Myocyte (in vitro differentiated cells): ENCODE results near the gene DERL3. TPM values are rescaled to one million over a fixed set of nuclear protein-coding genes. Genes with fewer than 3 reads are reported as not detected.

ENCODE experiments used
- DNase-seq: peaks from one replicate; pipeline ENCODE4 v3.0.0-alpha.2; 2012; ENCODE audit warnings: low read depth
- total RNA-seq: library from RNA; depleted of rRNA; stranded (reverse); fragments of >200 nt; gene quantifications from 2 replicates; pipeline ENCODE4 v1.2.3, GENCODE V29; 2014

DERL3 gene
- total RNA-seq, 1 donor from 2014 or later, result 4.6 TPM

DNA sequence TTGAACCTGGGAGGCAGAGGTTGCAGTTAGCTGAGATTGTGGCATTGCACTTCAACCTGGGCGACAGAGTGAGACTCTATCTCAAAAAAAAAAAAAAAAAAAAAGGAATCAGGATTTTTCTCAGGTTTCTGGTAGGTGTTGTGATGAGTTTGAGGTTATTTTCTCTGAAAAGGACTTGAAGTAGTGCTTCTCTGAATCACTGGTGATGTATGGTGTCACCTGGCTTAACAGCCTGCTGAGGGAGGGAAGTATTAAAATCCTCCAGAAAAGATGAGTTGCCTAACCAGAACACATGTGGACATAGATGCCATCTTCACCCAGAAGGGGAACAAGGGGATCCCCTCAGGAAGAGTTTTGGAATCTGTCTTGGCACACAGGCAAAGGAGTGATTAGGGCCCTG lies 32.0 kb downstream of the DERL3 start:
- no peak for DNase-seq

DNA sequence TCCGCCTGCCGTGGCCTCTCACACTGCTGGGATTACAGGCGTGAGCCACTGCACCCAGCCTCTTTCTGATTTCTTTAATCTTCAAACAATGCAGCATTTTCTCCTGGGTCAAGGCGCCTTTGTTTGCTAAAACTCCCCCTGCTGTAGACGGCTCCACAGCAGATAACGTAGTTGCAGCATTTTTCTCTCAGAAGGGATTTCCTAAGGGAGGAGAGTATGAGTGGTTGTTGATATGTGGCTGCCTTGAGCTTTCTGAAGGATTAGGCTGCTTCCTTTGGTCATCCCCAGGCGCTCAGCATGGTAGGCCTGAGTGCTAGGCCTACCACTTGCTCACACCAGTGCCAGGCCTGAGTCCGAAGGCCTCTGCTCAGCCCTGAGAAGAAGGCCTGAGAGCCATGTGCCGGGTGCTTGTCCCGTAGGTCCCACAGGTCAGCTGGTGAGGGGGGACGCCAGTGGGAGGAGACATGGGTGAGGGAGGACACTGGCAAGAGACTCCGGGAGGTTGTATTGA lies 34.0 kb downstream of the DERL3 start:
- DNase-seq, result no peak

DNA sequence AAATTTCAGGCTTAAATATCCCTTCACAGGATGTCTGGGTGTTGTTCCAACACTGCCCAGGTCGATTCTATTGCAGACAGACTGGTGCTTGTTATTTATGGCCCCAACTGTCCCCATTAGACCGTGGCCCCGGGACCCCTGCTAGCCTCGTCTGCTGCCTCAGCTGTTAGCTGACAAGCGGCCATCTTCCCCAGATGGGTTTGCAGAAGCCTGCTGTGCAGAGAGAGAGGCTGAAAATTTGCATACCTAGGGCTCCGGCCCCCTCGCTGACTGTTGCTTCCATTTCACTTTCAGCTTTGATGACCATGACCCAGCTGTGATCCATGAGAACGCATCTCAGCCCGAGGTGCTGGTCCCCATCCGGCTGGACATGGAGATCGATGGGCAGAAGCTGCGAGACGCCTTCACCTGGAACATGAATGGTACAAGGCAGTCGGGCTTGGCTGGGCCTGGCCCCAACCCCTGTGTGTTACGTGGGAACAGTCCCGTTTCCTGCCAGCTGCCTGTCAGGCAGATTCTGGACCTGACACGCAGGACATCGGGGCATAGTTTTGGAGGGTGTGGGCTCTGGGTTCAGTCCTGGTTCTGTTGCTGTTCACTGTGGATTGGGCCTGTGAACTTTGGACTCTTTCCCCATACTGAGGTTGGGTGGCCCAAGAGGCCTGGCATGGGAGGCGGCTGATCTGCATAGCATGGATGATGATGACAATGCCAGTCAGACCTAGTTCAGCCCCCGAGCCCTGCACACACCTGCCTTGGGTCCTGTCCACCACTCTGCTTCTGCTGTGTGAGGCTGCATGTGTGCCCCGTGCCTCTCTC lies 35.6 kb downstream of the DERL3 start:
- DNase-seq, result no peak

DNA sequence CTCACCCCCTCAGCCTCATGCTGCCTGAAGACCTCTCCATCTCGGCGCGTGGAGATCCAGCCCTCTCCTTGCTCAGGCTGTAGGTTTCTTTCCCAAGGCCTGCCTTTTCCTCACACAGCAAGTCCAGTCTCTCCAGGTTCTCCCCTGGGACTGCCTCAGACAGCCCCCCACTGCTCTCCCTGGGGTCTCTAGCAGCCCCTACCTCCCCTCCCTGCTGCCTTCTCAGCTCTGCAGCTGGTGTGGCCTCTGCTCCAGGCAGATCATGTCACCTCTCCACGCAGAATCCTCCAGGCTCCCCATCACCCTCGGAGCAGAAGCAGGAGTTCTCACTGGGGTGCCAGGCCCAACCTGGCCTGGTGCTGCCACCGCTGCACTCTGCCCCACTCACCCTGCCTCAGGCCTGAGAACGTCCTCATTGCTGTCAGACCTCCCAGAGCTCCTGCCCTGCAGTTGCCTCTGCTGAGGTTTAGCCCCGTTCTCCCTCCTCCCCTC lies 36.9 kb downstream of the DERL3 start:
- no peak for DNase-seq

DNA sequence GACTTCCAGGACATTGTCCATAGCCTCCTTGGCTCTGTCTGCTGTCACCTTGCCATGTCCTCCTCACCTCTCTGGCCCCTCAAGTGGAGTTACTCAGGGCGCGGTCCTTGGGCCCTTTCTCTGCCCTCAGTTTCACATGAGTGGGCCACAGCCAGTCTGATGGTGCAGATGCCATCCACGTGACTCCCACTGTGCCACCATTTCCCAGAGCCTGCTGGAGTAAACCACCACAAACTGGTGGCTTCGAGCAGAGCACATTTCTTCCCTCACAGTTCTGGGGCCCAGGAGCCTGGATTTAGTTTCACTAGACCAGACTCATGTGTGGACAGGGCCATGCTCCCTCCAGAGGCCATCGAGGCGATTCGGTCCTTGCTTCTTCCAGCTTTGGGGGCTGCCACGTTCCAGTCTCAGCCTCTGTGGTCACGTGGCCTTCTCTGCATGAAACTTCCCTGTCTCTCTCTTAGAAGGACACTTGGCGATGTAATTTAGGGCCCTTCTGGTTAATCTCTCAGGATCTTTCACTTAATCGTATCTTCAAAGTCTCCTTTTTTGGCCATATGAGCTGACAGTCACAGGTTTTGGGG lies 37.5 kb downstream of the DERL3 start:
- DNase-seq, result no peak

DNA sequence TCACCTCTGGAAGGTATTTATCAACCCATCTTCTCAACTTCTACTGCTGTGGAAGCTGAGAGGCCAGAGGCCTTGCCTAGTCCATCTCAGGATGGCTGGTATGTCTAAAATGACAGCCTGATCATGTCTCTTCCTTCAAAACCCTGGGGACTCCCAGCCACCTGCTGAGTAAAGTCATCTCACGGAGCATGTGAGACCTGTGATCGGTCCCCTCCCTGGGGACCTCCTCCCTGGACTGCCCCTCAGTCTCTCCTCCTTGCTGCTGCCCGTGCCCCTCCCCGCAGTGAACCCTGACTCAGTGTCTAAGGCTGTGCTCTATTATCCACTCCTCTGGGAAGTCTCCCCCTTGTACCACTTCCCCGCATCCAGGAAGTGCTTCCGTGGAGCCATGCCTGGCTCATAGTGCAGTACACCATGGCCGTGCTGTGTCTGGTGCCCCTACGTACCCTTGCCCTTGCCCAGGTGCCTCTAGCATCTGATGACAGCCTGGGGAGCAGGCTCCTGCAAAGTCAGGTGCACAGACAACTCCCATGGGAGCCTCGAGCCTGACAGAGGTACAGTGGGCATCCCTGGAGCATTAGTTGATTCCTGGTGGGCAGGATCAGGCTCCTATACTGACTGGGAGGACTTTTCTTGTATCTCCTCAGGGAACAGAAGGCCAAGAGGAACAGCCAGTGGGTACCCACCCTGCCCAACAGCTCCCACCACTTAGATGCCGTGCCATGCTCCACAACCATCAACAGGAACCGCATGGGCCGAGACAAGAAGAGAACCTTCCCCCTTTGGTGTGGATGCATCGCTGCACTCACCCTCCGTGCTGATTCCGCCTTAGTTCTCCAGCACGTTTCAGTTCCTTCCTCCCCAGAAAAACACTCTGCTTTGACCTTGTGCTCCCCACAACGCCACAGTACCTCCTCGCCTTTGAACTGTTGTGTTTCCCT lies 38.2 kb downstream of the DERL3 start:
- no peak for DNase-seq

DNA sequence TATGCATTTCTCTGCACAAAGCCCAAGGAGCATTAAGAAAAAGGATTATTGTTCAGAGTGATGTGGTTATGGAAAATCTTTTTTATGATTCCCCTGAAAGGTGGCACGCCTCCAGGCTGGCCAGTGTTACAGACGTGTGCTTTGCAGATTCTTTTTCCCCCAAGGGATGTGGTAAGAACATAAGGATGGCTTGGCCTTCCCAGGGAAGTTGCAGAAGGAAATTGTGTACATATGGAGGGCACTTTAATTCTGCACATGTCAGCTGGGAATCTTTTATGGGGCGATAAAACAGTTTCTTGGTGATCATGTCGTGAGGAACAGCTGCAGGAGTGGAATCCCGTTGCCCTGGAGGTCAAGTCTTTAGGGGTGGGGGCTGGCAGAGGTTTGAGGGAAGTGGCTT lies 42.3 kb downstream of the DERL3 start:
- peak; percentile 43 for DNase-seq

DNA sequence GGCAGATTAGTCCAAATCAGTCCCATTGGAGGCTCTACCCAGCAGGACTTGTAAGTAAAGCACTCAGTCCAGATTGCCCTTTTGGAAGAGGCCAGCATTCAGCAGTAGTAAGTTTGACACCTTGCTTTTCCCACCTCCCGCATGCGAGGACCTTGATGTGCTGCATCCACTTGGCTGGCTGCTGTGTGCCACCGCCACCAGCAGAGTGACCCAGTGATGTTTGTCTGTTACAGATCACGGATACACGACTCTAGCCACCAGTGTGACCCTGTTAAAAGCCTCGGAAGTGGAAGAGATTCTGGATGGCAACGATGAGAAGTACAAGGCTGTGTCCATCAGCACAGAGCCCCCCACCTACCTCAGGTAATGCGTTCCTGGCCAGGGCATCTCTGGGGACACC lies 45.5 kb downstream of the DERL3 start:
- no peak for DNase-seq

DNA sequence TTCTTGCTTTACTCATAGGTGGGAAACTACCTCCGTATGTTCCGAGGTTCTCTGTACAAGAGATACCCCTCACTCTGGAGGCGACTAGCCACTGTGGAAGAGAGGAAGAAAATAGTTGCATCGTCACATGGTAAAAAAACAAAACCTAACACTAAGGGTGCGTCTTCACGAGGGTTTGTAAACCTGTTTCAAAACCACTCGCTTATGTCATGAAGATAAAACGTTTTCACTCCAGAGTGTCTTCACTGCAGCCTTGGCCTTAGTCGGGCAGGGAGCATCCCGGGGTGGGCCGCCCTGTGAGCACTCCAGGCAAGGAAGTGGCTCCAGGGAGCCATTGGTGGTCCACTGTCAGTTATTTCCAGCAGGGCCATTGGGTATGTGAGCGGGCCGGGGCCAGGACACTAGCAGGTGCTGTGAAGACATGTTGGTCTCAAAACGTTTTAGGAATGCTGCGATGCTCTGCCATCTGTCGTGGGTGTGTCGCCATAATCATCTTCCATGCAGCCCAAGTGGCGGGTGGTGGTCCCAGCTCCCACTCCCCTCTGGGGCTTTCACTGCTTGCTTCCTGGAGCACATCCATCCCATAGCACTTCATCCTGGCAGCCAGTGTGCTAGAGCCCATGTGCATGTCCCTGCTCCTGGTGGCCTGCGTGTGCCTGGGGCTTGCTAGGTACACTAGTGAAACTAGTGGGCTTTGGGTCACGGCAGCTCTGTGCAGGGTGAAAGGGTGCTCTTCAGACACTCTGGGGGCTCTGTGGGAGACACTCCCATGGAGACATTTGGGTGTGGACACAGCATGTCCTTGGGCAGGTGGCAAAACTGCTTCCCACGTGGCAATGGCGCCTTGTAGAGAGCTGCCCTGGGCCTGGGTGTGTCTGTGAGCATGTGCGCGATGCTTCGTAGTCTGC lies 46.8 kb downstream of the DERL3 start:
- peak; percentile 66 for DNase-seq

DNA sequence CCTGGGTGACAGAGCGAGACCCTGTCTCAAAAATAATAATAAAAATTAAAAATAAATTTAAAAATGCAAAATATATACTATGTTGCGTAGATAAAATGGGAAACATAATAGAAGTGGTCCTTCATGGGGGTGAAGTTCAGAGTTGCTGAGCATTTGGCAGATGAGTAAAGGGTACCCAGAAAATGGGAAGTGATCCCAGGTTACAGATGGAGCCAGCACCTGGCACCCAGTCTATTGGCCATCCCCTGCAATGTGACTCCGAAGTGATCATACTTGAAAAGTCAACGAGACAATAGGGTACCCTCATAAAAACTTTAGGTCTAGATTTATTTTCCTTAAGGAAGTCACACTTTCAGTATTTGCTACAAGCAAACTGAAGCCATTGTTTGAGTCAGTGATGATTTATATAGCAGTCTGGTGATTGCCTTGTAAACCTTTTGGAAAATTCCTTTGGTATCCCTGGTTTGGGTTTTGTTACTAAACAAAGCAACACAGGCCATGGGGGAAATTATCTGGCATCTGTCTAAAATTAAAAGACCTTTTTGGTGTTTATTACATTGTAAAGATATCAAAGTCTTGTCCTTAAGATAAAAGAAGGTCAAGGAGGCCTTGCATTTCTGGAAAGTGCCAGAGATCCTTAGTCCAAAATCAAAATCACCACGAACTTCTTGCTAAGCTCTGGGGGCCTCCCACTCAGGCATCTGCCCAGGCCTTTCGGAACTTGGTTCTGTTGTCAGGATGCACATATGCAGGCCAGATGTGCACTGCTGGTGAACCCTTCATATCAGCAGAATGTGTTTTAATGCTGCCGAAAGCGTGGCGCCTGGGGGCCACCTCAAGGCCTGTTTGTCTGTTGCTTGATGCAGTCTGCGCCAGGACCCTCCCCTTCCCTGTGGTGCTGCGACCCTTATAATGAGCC lies 47.7 kb downstream of the DERL3 start:
- peak; percentile 40 for DNase-seq

DNA sequence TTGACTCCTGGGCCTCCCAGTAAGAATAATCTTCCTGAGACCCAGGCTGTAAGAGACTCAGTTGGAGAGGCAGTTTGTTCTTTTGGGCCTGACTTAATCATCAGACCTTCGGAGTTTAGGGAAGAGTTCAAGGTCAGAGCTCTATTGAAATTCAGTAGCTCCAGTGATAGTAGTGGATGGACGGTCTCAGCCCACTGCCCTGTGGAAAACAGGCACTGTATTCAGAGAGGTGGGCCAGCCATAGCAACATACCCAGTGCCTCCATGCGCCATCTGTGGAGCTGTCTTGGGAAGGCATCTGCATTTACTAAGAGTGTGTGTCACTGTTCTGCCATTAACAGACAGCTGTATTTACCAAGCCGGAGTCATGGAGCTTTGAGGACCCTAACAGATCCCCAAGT lies 49.2 kb downstream of the DERL3 start:
- peak; percentile 58 for DNase-seq

DNA sequence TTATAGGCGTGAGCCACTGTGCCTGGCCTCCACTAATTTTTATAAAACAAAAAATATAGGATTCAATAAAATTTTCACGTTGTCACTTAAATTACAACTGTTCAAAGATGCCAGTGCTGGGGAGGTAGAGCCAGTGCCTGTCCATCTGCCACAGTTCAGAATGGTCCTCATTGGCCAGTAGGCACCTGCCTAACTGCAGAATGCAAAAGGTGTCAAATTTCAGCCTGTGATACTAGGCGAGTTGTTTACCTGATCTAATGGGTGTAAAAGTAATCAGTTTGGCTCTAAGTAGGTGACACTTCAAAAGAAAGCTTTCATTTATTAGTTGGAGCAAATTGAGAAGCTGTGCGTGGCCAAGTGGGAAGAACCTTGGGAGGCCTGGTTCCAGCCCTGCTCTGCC lies 49.7 kb downstream of the DERL3 start:
- DNase-seq, result no peak

DNA sequence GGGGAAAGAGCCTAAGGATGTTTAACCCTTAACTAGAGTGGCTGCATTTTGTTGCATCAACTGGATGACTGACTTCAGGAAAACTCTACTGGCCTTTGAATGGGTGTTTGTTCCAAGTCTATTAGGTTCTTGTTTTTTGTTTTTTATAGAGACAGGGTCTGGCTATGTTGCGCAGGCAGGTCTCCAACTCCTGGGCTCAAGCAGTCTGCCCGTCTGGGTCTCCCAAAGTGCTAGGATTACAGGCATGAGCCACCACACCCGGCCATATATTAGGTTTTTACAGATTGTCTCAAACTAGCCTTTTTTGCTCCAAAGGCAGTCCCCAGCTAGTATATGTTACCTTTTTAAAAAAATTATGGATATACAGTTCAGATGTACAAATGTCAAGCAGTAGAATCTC lies 50.9 kb downstream of the DERL3 start:
- no peak for DNase-seq

DNA sequence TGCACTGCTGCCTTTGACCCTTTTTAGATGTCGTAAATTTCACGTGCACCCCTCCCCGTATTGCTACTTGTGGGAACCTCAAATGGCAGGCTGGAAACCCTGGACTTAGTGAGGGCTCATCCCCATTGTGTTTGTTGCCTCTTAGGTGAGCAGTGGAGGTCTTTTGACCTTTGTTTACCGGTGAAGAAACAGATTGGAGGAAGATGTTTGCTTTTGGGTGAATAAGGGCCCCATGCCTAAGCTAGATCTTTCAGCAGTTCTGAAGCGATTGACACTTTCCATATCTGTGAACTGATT lies 51.3 kb downstream of the DERL3 start:
- no peak for DNase-seq

DNA sequence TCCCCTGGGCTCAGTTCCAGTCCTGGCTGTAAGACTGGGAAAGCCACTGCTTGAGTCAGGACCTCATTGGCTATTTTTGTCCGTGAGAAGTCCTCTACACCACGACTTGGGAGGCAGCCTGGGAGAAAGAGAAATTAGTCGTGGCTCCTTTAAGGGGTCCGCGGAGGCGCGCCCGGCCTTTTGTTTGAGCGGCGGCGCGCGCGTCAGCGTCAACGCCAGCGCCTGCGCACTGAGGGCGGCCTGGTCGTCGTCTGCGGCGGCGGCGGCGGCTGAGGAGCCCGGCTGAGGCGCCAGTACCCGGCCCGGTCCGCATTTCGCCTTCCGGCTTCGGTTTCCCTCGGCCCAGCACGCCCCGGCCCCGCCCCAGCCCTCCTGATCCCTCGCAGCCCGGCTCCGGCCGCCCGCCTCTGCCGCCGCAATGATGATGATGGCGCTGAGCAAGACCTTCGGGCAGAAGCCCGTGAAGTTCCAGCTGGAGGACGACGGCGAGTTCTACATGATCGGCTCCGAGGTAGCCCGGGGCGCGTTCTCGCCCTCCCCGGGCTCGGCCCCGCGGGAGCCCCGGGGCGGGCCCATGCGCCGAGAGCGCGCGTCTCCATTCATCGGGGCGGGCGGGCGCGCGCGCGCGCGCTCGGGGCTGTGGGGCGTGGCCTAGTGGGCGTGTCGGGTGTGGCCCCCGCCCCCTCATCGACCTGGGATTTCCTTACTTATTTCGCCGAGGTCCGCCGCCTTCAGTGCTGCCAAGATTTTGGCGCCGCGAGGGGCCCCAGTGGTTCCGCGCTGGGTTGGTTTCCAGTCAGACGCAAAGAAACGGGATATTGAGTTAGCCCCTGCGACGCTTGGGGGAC lies 51.8 kb downstream of the DERL3 start, which contains the start of gene SMARCB1:
SMARCB1 (plus strand) TSS at position 215 of the 848 bp plus-strand sequence; CDS start at position 419, 204 bp downstream.
- peak; percentile 98 for DNase-seq

DNA sequence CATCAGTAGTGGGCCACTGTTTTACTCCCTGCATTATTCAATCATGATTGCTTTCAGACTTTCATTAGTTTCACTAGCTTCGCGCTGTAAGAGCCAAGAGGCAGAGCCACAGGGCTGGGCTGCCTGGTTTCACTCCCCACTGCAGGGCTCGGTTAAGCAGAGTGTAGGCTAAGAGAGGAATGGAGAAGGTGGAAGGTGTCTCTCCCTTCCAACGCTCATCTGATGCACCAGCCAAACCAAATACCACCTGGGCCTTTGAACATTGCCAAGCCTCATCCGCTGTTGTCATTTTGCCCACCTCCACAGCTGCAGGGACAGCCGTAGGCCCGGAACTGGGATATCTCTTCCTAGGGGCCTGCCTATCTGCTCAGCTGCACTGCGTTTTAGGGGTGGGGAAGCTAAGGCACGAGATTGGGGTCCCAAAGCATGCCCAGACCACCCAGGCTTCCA lies 52.5 kb downstream of the DERL3 start:
- DNase-seq, result no peak
